IgD-negative memory B cell (primary cell): ENCODE measurements around the gene NME2. TPM values are rescaled to one million over a fixed set of nuclear protein-coding genes. Genes with fewer than 3 reads are reported as not detected.
"Not testable (repeated sequence)": the region's sequence is repeated elsewhere in the genome, so short reads cannot be mapped to it uniquely, and the experiment has no call there.

ENCODE experiments used
- H3K27ac Mint-ChIP-seq, 3 donors: one replicate each; pipeline ENCODE4 v1.8.0; 2020 to 2022; ENCODE audit warnings: mild to moderate bottlenecking in 3 of 3, mixed read lengths in 3 of 3, moderate library complexity in 1 of 3
- H3K27me3 Mint-ChIP-seq: one replicate; pipeline ENCODE4 v1.8.0; 2021; ENCODE audit warnings: mixed read lengths
- H3K36me3 Mint-ChIP-seq: one replicate; pipeline ENCODE4 v1.8.0; 2020; ENCODE audit warnings: mild to moderate bottlenecking, mixed read lengths
- H3K4me1 Mint-ChIP-seq, 3 donors: one replicate each; pipeline ENCODE4 v1.8.0; 2020 to 2022; ENCODE audit warnings: mixed read lengths in 3 of 3, mild to moderate bottlenecking in 1 of 3
- H3K4me3 Mint-ChIP-seq, 4 donors: one replicate each; pipeline ENCODE4 v1.8.0; 2020 to 2022; ENCODE audit warnings: mild to moderate bottlenecking in 4 of 4, mixed read lengths in 4 of 4, moderate library complexity in 3 of 4
- H3K9me3 Mint-ChIP-seq, 3 donors: one replicate each; pipeline ENCODE4 v1.8.0; 2020 to 2021; ENCODE audit warnings: mixed read lengths in 3 of 3, mild to moderate bottlenecking in 1 of 3
- polyA plus RNA-seq: library from polyadenylated mRNA; unstranded; fragments of 300-500 nt; fragmentation: Illumina TruSeq; gene quantifications from one replicate; pipeline ENCODE4 v1.2.3, GENCODE V29; 2021

The NME2 gene
- 374 TPM for polyA plus RNA-seq

DNA sequence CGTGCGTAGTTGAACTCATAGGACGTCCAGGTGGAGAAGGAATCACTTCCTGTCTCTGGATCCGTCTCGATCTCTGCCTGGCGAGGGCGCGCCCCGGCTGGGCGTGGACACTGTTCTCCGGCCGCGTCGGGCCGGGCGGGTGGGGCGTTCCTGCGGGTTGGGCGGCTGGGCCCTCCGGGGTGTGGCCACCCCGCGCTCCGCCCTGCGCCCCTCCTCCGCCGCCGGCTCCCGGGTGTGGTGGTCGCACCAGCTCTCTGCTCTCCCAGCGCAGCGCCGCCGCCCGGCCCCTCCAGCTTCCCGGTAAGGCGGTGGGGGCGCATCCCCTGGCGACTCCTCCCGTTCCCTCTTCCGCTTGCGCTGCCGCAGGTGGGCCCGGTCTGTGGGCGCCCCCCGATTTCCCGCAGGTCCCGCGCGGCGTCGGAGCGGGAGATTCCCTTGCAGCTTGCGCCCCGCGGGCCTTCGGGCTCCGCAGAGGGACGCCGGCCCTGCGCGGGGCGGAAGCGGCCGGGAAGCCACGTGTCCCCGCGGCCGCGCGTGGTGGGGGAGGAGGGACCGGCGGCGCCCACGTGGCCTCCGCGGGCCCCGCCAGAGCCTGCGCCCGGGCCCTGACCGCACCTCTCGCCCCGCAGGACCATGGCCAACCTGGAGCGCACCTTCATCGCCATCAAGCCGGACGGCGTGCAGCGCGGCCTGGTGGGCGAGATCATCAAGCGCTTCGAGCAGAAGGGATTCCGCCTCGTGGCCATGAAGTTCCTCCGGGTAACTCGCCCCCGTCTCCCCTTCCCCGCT is at the start of gene NME2:
Gene NME2 (plus strand): TSS at position 214 of the 789 bp plus-strand sequence. CDS start 420 bp downstream, at position 634.
- Mint-ChIP-seq H3K4me1 (peaks cover 11 to 17% (median 14%) of the 10 kb centered on the region in 3 donors), H3K4me3 (peak within 1 kb of the TSS; percentile 85 to 95 (median 94)), H3K36me3 (peaks cover 5% of the 10 kb centered on the region), H3K27ac (peak within 1 kb of the TSS; percentile 78 to 99 (median 97)), H3K9me3 (no peaks in the 10 kb centered on the region), H3K27me3 (no peaks in the 10 kb centered on the region)

DNA sequence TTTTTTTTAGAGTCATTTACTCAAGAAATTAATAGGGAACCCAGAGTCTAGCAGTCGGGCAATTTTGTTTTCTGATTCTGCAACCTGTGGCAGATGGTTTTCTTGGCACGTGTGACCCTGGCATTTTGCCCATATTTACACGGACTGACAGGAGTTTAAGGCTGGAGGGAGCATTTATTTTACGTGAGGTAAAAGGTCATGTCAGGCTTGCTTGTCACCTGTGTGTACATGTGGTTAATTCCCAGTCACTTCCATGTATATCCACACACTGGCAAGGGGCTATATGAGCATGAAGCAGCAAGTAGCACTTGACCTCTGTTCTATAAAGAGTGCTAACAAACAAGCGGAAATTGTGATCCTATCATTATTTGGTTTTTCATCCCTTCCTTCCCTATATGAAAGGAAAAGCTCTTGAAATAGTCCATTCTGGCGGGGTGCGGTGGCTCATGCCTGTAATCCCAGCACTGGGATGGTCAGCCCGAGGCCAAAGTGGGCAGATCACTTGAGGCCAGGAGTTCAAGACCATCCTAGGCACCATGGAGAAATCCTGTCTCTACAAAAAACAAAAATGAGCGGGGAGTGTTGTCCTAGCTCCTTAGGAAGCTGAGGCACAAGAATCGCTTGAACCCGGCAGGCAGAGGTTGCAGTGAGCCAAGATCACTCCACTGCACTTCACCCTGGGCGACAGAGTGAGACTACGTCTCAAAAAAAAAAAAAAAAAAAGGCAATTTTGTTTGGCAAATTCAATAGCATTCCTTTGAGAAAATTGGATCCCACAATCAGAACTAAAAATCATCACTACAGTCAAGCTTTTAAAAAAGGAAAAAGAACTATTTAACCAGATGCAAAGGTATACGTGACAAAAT is 47.6 kb upstream of the NME2 start:
- peaks cover 2% of the 10 kb centered on the region for H3K36me3 Mint-ChIP-seq
- peak overlapping the region in 2 of 3 donors; percentile 93 to 100 for H3K27ac Mint-ChIP-seq
- no peaks in the 10 kb centered on the region for H3K9me3 Mint-ChIP-seq
- H3K27me3 Mint-ChIP-seq: peaks cover 3% of the 10 kb centered on the region
- H3K4me1 Mint-ChIP-seq: peaks cover 36 to 42% (median 41%) of the 10 kb centered on the region in 3 donors
- peak overlapping the region in 3 of 4 donors; percentile 97 to 100 (median 97) for H3K4me3 Mint-ChIP-seq

DNA sequence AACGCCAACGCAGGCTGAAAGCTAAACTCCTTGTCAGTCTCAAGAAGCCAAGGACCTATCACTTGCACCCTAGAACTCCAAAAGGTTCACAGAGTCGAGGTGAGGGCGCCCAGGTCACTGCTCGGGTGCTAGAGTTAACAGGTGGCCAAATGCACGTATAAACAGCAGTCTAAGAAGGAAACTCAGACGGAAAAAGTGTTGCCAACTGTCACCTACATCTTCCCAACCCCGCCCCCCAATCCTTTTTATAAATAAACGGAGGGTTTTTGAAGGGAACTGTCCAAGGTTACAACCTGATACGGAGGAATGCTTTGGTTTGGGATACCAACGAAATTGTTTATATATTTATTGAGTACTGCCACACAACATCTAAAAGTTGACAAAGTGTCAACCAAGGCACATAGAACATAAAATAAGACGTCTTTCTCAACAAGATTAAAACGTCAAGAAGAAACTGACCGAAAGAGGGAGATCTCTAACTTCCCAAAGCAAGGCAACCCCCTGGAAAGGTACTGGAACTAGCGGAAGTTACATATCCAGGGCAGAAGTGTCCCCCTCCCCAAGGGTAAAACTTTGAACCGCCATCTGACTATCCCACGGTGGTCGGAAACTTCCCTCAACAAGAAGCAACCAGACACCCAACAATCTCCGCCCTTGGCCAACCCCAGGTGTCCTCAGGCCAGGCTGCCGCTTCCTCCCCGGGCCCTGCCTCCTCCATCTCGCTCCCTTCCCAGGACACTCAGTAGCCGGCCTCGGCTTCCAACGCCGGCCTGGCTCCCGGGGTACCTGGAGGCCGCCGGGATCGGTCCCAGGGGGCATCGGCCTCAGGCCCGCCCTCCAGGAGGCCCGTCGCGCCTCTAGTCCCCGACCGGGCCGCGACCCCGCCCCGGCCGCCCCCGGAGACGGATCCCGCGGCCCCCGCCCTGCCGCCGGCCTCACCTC is 46.5 kb upstream of the NME2 start:
- peaks cover 36 to 42% (median 41%) of the 10 kb centered on the region in 3 donors for H3K4me1 Mint-ChIP-seq

DNA sequence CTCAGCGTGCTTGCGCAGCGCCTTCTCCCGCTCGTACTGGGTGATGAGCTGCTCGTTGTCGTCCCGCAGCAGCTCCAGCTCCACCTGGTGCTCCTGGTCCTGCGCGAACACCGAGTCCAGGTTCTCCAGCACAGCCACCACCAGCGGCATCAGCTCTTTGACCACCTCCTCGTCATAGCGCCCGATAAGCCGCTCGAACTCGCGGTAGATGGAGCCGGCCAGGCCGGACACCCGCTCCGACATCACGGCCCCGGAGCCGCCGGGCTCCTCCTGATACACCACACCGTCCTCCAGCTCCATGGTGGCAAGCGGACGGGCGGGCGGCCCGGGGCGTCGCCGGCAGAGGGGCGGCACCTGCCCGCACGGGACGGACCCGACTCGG is 45.9 kb upstream of the NME2 start:
- Mint-ChIP-seq H3K27me3 (peaks cover 3% of the 10 kb centered on the region), H3K36me3 (peaks cover 2% of the 10 kb centered on the region), H3K4me3 (peak overlapping the region; percentile 91 to 100 (median 97)), H3K9me3 (no peaks in the 10 kb centered on the region), H3K4me1 (peaks cover 36 to 41% (median 40%) of the 10 kb centered on the region in 3 donors), H3K27ac (peak overlapping the region; percentile 86 to 100 (median 99))

More for the DNA sequence above, 46.5 kb upstream of the NME2 start:
- Mint-ChIP-seq H3K36me3 (peaks cover 2% of the 10 kb centered on the region), H3K27me3 (peaks cover 3% of the 10 kb centered on the region), H3K4me3 (peak overlapping the region; percentile 91 to 100 (median 97)), H3K9me3 (no peaks in the 10 kb centered on the region), H3K27ac (peak overlapping the region; percentile 88 to 100 (median 99))

DNA sequence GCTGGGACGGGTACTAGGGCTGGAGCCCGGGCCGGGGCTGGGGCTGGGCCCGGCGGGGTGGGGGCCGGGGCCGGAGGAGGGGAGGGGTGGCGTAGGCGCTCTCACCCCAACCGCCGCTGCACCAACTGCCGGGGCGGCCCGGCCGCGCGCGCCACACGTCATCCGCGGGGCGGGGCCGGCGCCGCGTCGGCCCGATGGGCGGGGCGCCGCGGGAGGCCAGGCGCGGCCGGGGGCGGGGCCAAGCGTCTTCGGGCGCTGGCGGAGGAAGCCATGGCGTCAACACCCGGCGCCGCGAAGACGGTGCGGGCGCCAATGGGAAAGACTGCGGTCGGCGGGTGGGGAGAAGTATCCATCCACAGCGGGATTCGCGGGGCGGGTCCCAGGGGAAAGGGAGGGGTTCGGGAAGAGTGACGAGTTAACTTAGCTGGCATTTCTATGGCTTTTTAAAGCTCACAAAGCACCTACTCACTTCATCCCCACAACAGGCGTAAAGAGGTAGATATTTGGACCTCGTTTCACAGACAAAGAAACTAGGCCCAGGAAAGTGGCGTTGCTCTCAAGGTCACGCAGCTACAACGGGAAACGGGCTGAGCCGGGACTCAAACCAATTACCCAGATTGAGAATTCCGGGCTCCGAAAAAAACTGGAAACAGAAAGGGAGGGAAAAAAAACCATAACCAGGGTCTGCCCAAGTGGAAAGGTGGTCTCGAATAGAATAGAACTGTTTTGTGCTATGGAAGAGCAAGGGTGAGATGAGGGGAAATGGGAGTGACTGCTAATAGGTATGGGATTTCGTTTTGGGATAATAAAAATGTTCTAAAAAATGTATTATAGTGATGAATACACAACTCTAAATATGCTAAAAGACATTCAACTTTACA is 45.2 kb upstream of the NME2 start, which contains the start of gene SPAG9:
Gene SPAG9 (minus strand): TSS at position 130 of the 881 bp plus-strand sequence. CDS start 212 bp downstream, outside the sequence.
- peak within 1 kb of the TSS; percentile 99 to 100 (median 99) for H3K27ac Mint-ChIP-seq
- H3K4me1 Mint-ChIP-seq: peaks cover 33 to 41% (median 37%) of the 10 kb centered on the region in 3 donors
- peaks cover 3% of the 10 kb centered on the region for H3K27me3 Mint-ChIP-seq
- no peaks in the 10 kb centered on the region for H3K9me3 Mint-ChIP-seq
- peak within 1 kb of the TSS; percentile 98 to 100 (median 98) for H3K4me3 Mint-ChIP-seq
- peaks cover 2% of the 10 kb centered on the region for H3K36me3 Mint-ChIP-seq

DNA sequence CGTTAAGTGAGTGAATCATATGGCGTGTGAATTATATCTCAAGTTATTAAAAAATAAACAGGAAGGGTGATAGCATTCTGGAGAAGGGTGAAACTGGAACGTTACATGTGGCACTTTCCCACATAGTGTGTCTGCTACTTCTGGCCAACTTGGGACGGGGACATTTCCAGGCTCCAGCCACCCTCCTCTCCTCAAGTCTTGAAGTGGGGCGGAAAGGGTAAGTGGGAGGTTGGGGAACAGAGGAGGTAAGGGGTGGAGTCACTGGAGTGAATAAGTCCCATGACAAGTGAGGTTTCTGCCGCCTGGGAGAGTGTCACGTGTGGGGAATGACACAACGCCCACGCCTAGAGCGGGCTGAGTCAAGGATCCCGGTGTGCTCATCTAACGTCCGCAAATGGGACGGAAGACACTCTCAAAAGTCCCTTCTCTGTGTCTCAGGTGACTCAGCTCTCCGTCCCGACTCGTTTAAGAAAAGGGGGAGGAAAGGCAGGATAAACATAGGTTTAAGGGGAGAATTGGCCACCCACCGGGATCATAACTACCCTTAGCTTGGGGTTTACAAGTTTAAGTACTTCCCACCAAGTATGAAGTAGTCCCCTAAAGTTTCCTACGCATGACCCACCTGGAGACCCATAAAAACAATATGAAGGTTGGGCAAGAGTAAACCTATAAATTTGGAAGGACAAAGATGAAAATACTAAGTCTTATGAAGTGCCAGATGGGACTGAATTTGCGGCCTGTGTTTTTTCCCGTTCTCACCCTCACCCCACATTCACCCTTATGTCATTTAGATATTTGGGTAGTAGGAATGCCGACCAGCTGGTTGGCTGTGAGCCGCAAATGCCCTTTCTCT is 44.4 kb upstream of the NME2 start:
- peaks cover 30 to 38% (median 34%) of the 10 kb centered on the region in 3 donors for H3K4me1 Mint-ChIP-seq
- H3K27me3 Mint-ChIP-seq: peaks cover 3% of the 10 kb centered on the region
- H3K9me3 Mint-ChIP-seq: no peaks in the 10 kb centered on the region
- H3K4me3 Mint-ChIP-seq: peak overlapping the region; percentile 98 to 100 (median 98)
- H3K36me3 Mint-ChIP-seq: peaks cover 2% of the 10 kb centered on the region
- H3K27ac Mint-ChIP-seq: peak overlapping the region; percentile 99 to 100 (median 99)

DNA sequence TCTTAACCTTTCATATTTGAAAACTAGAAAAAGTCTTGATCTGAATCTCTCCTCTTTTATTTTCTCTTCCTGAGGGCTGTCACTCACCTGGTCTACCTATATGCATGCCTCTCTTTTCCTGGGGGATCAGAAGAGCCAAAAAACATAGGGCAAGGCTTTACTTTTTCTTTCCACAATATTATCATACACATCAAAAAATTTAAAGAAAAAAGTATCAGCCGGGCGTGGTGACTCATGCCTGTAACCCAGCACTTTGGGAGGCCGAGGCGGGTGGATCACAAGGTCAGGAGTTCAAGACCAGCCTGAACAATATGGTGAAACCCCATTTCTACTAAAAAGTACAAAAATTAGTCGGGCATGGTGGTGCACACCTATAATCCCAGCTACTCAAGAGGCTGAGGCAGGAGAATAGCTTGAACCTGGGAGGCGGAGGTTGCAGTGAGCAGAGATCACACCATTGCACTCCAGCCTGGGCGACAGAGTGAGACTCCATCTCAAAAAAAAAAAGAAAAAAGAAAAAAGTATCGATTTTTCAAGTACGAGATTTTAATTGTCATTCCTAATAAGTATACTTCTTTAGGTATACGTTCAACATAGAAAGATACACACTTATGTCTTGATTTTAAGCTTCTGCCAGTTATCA is 43.6 kb upstream of the NME2 start:
- not testable (repeated sequence) for H3K9me3 Mint-ChIP-seq, H3K36me3 Mint-ChIP-seq, H3K27me3 Mint-ChIP-seq
- Mint-ChIP-seq H3K4me3 (peak overlapping the region in 3 of 4 donors; percentile 20 to 100 (median 99)), H3K27ac (peak overlapping the region in 2 of 3 donors; percentile 99 to 100), H3K4me1 (peaks cover 27 to 36% (median 31%) of the 10 kb centered on the region in 3 donors)

DNA sequence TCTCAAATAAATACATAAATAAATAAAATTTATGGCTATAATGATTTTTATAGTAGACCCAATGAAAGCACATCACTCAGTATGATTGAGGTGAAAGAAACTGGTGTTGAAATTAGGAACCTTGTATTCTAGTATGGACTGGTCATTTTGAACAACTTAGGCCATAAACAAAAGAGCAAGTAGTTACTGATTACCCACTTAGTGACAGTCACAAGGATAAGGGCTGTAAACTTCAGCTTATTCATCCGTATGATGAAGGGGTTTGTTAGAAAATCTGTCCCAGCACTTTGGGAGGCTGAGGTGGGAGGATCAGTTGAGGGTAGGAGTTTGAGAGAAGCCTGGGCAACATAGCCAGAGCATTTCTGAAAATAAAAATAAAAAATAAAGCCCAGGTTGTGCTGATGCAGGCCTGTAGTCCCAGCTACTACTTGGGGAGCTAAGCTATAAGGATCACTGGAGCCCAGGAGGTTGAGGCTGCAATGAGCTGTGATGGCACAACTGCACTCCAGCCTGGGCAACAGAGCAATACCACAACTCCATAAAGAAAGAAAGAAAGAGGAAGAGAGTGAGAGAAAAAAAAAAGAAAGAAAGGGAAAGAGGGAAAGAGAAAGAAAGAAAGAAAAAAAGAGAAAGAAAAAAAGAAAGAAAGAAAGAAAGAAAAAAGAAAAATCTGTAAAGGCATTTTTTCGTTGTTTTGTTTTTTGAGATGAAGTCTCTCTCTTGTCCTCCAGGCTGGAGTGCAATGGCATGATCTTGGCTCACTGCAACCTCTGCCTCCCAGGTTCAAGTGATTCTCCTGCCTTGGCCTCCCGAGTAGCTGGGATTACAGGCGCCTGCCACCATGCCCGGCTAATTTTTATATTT is 41.3 kb upstream of the NME2 start:
- Mint-ChIP-seq H3K4me1 (peaks cover 10 to 19% (median 14%) of the 10 kb centered on the region in 3 donors), H3K4me3 (no peak overlapping the region), H3K27me3 (peaks cover 2% of the 10 kb centered on the region), H3K9me3 (no peaks in the 10 kb centered on the region), H3K36me3 (no peaks in the 10 kb centered on the region), H3K27ac (no peak overlapping the region)

DNA sequence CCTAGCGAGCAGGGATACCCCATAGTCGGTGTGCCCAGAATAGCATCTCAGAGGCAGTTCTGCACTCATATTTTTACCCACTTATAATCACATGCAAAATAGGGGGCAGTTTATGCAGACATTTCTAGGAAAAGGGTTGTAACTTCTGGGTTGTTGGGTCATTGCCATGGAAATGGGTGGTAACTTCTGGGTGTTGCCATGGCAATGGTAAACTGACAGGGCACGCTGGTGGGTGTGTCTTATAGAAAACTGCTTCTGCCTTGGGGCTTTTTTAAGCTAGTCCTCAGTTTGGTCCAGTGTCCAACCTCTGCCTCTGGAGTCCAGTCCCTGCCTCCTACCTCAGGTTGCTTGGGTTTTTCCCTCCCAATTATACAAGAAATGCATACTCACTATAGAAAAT is 38.1 kb upstream of the NME2 start:
- Mint-ChIP-seq H3K27ac (no peak overlapping the region), H3K4me1 (no peaks in the 10 kb centered on the region), H3K9me3 (no peaks in the 10 kb centered on the region), H3K27me3 (no peaks in the 10 kb centered on the region), H3K4me3 (peak overlapping the region in 1 of 4 donors; percentile 4), H3K36me3 (no peaks in the 10 kb centered on the region)

DNA sequence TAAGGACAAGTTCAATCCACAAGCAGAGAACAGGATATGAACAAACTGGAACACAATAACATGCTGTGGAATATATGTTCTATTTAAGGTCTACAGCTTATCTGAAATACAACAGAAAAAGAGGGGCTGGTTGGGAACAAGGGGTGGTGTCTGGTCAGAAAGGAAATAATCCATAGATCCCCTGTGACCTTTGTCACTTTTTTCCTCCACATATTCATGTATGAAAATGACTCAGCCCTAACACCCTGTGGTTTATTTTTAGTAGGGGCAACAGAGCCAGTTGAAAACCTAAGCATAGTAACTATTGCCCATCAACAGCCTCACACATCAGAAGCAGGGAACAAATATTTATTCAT is 33.3 kb upstream of the NME2 start:
- Mint-ChIP-seq H3K4me1 (no peaks in the 10 kb centered on the region), H3K9me3 (peaks cover 0 to 3% (median 2%) of the 10 kb centered on the region in 3 donors), H3K27ac (no peak overlapping the region), H3K4me3 (no peak overlapping the region), H3K36me3 (peaks cover 2% of the 10 kb centered on the region), H3K27me3 (peaks cover 4% of the 10 kb centered on the region)

DNA sequence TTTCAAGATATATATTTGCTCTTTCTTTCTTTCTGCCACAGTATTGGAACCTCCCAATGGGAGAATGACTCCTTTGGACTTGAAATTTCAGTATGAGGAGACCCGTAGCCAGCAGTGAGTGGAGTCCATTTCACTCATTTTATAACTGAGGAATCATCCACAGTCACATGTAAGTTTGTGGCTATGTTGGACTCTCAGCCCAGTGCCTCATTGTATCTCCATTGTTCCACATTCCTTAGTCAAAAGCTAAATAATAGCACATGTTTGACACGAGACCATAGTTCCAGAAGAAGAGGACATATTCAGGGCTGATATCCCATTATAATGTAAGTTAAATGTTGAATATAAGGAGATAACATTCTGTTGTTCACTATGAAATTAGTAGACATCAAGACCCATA is 32.8 kb upstream of the NME2 start:
- peaks cover 2% of the 10 kb centered on the region for H3K36me3 Mint-ChIP-seq
- H3K4me1 Mint-ChIP-seq: no peaks in the 10 kb centered on the region
- H3K9me3 Mint-ChIP-seq: peaks cover 0 to 3% (median 2%) of the 10 kb centered on the region in 3 donors
- H3K4me3 Mint-ChIP-seq: no peak overlapping the region
- H3K27ac Mint-ChIP-seq: no peak overlapping the region
- peaks cover 4% of the 10 kb centered on the region for H3K27me3 Mint-ChIP-seq
